MCF 10A (cell line): ENCODE results near the gene P2RX6. TPM values are rescaled to one million over a fixed set of nuclear protein-coding genes. Genes with fewer than 3 reads are reported as not detected.

Experiments used
- BruUV-seq: library from RNA; stranded (reverse); fragments of 400-500 nt; replicated peaks from 2 replicates; lab custom pipeline; 2021; lab: Mats Ljungman, UMichigan
- CTCF ChIA-PET: fragments of 300-600 bp; sonication (Branson Sonifier 250); formaldehyde crosslinking; extraction: SDS; loops from one replicate; lab custom pipeline; 2021; ENCODE audit warnings: antibody characterized with exemption, inconsistent platforms; lab: Yijun Ruan, JAX
- POLR2A ChIA-PET: fragments of 300-600, 350-650 bp; sonication (Branson Sonifier 250); formaldehyde crosslinking; extraction: SDS; loops from one replicate; lab custom pipeline; 2020; ENCODE audit warnings: antibody characterized with exemption, inconsistent platforms; lab: Yijun Ruan, JAX
- DNase-seq: peaks from one replicate; pipeline ENCODE4 v3.0.0-alpha.2; 2018; ENCODE audit not compliant: unreplicated experiment
- H3K27ac Mint-ChIP-seq: one replicate; pipeline ENCODE4 v1.8.0; 2022; ENCODE audit warnings: mild to moderate bottlenecking, low read depth, mixed read lengths; ENCODE audit not compliant: unreplicated experiment
- H3K27me3 Mint-ChIP-seq: one replicate; pipeline ENCODE4 v1.8.0; 2022; ENCODE audit warnings: mixed read lengths; ENCODE audit not compliant: insufficient read depth, unreplicated experiment
- H3K36me3 Mint-ChIP-seq: one replicate; pipeline ENCODE4 v1.8.0; 2022; ENCODE audit warnings: mild to moderate bottlenecking, moderate library complexity, mixed read lengths; ENCODE audit not compliant: insufficient read depth, unreplicated experiment
- H3K4me1 Mint-ChIP-seq: one replicate; pipeline ENCODE4 v1.8.0; 2022; ENCODE audit warnings: mixed read lengths; ENCODE audit not compliant: insufficient read depth, unreplicated experiment
- H3K4me3 Mint-ChIP-seq: one replicate; pipeline ENCODE4 v1.8.0; 2022; ENCODE audit warnings: mild to moderate bottlenecking, moderate library complexity, mixed read lengths; ENCODE audit not compliant: unreplicated experiment
- H3K9me3 Mint-ChIP-seq: one replicate; pipeline ENCODE4 v1.8.0; 2022; ENCODE audit warnings: mixed read lengths; ENCODE audit not compliant: unreplicated experiment
- intact Hi-C: fragments of 100-400 bp; cut with micrococcal nuclease; formaldehyde crosslinking; loops from 2 replicates; pipeline ENCODE4 v1.14.1; 2022
- total RNA-seq: library from RNA; stranded (reverse); gene quantifications from 2 replicates; pipeline ENCODE4 v1.2.3, GENCODE V29; 2022
- TF ChIP-seq, protein P1 (sequence below): fragments of 200-600 bp; IDR thresholded peaks from one replicate; pipeline ENCODE4 v1.8.0; 2022; ENCODE audit warnings: antibody characterized with exemption, mild to moderate bottlenecking; ENCODE audit not compliant: unreplicated experiment

The P2RX6 gene
- total RNA-seq, 1 experiment from 2014 or later = 0.19 TPM

DNA sequence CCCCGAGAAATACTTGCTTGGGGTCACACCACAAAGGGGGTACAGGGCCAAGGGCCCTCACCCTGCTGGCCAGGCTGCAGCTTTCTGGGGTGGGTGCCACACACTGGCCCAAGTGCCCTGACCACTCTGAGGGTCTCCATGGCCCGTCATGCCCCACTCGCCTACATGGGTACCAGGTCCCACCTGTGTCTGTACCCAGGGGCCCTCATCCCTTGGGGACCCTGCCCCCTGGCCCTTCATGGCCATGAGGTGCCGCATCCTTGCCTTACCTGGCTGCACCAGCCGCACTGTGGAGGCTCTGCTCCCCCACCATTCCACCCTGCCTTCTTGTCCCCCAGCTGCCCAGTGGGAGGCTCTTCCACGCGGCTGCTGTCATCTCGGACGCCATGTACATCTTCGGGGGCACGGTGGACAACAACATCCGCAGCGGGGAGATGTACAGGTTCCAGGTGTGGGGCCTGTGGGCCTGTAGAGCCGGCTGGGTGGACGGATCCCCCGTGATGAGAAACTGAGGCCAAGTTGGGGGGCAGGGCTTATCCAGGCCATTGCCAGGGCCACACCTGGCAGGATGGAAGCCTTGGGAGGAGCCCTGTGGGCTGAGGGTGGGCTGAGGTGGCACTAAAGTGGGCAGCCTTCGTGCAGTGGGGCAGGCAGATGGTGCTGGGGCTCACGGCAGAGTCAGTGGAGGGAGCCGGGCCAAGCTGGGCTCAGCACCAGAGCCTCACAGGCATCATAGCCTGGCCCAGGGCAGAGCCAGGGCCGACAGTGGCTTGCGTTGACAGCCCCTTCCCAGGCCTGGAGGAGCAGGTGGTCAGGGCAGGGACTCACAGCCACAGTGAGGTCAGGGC, 22.3 kb upstream of the P2RX6 start:
- POLR2A ChIA-PET = interaction anchor here (2.0 kb wide), 1 partner anchor 9 kb away, joined by 6 read pairs; the partner anchor contains the start of gene THAP7
- CTCF ChIA-PET = no interaction called here
- Mint-ChIP-seq H3K27ac (no peak overlapping the region), H3K36me3 (peaks cover 4% of the 10 kb centered on the region), H3K4me3 (no peak overlapping the region), H3K9me3 (no peaks in the 10 kb centered on the region), H3K4me1 (no peaks in the 10 kb centered on the region), H3K27me3 (no peaks in the 10 kb centered on the region)
- DNase-seq = no peak
- TF ChIP-seq, protein P1, sequence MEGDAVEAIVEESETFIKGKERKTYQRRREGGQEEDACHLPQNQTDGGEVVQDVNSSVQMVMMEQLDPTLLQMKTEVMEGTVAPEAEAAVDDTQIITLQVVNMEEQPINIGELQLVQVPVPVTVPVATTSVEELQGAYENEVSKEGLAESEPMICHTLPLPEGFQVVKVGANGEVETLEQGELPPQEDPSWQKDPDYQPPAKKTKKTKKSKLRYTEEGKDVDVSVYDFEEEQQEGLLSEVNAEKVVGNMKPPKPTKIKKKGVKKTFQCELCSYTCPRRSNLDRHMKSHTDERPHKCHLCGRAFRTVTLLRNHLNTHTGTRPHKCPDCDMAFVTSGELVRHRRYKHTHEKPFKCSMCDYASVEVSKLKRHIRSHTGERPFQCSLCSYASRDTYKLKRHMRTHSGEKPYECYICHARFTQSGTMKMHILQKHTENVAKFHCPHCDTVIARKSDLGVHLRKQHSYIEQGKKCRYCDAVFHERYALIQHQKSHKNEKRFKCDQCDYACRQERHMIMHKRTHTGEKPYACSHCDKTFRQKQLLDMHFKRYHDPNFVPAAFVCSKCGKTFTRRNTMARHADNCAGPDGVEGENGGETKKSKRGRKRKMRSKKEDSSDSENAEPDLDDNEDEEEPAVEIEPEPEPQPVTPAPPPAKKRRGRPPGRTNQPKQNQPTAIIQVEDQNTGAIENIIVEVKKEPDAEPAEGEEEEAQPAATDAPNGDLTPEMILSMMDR = no peak
- no TSS peak for BruUV-seq
- intact Hi-C loops = no loop called here

DNA sequence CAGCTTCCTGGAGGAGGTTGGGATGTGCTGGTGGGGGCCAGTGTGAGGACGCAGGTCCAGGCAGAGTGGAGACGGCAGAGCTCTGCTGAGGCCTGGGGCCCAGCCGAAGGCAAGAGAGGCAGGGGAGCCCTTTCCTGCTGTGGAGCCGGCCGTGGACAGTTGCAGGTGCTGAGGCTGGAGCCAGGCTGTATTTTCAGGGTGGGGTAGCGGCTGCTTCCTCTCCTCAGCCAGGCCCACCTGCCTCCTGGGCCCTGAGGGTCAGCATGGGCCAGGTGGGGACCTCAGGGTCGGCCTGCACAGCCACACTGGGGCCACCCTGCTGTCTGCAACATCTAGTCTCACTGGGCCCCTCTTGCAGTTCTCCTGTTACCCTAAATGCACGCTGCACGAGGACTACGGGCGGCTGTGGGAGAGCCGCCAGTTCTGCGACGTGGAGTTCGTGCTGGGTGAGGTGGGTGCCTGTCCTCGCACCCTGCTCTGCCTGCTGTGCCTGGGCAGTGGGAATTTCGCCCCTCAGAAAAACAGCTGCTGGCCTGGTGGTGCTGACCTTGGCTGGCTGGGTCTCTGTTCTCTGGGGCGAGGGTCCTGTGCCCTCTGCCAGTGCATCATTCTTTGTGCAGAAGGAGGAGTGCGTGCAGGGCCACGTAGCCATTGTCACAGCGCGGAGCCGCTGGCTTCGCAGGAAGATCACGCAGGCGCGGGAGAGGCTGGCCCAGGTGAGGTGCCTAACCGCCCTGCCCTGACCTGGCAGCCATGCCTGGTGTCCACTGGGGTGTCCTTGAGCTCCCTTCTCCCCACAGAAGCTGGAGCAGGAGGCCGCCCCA, 21.4 kb upstream of the P2RX6 start:
- no peaks in the 10 kb centered on the region for H3K4me1 Mint-ChIP-seq
- no peaks in the 10 kb centered on the region for H3K9me3 Mint-ChIP-seq
- no peaks in the 10 kb centered on the region for H3K27me3 Mint-ChIP-seq
- BruUV-seq = no TSS peak
- peaks cover 4% of the 10 kb centered on the region for H3K36me3 Mint-ChIP-seq
- H3K27ac Mint-ChIP-seq = no peak overlapping the region
- intact Hi-C loops = no loop called here
- POLR2A ChIA-PET = no interaction called here
- no peak overlapping the region for H3K4me3 Mint-ChIP-seq
- no peak for DNase-seq
- TF ChIP-seq, protein P1 = no peak
- CTCF ChIA-PET = no interaction called here

DNA sequence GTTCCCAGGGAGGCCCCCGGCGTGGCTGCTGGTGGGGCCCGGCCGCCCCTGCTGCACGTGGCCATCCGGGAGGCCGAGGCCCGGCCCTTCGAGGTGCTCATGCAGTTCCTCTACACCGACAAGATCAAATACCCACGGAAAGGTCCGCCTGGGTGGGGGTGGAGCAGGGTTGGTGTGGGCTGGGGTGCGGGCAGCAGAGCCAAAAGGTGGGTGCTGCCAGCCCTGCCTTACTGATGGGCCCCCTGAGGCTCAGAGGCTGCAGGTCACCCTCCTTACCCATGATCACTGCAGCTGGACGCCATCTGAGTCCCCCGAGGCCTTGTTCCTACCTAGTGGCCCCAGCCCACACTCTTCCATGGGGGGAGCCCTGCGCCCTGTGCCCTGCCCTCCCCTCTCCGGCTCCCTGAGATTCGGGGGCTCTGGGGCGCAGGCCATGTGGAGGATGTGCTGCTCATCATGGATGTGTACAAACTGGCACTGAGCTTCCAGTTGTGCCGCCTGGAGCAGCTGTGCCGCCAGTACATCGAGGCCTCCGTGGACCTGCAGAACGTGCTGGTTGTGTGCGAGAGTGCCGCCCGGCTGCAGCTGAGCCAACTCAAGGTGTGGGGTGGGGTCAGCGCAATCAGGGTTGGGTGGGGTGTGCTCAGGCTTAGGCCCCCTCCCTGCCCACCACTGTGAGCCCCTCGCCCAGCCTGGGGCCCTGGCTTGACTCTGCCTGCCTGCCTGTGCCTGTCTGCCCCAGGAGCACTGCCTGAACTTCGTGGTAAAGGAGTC, 20.6 kb upstream of the P2RX6 start:
- no TSS peak for BruUV-seq
- ChIA-PET POLR2A (no interaction called here), CTCF (no interaction called here)
- H3K36me3 Mint-ChIP-seq = peaks cover 4% of the 10 kb centered on the region
- TF ChIP-seq, protein P1 = no peak
- H3K27ac Mint-ChIP-seq = no peak overlapping the region
- no peaks in the 10 kb centered on the region for H3K4me1 Mint-ChIP-seq
- no peaks in the 10 kb centered on the region for H3K9me3 Mint-ChIP-seq
- no peak for DNase-seq
- intact Hi-C loops = no loop called here
- no peak overlapping the region for H3K4me3 Mint-ChIP-seq
- H3K27me3 Mint-ChIP-seq = no peaks in the 10 kb centered on the region

DNA sequence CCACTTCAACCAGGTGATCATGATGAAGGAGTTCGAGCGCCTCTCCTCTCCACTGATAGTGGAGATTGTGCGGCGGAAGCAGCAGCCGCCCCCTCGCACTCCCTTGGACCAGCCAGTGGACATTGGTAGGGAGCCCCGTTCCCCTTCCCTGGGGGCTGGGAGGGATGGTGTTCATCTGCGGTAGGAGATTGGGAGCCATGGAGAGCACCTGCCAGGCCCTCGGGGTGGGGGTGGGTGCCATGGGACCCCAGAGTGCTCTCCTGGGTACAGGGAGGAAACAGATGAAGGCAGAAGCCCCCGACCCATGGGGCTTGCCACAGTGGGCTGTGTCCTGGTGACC, 20.1 kb upstream of the P2RX6 start:
- Mint-ChIP-seq H3K27me3 (no peaks in the 10 kb centered on the region), H3K4me1 (no peaks in the 10 kb centered on the region), H3K27ac (no peak overlapping the region), H3K4me3 (no peak overlapping the region), H3K9me3 (no peaks in the 10 kb centered on the region), H3K36me3 (peaks cover 4% of the 10 kb centered on the region)
- ChIA-PET CTCF (no interaction called here), POLR2A (no interaction called here)
- intact Hi-C loops = no loop called here
- DNase-seq = no peak
- no TSS peak for BruUV-seq
- TF ChIP-seq, protein P1 = no peak
